ENCODE measurements around the gene SYAP1.

DNA sequence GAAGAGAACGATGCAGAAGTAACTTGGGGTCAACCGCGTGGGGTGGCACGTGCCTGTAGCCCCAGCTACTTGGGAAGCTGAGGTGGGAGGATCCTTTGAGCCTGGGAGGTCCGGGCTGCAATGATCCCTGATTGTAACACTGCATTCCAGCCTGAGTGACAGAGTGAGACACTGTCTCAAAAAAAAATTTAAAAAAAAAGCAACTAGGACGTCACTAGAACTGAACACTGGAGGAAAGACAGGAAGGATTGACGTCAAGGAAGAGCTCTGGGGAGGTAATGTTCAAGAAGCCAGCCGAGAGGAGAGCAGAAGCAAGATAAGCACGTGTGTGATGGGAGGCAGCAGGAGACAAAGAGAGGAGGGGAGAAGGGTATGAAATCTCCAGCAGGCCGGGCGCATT lies 40.7 kb upstream of the SYAP1 start:
- TF ChIP-seq DEAF1 (CRISPR knock-in tag; IDR thresholded peaks at IDR 0.05) (no peak), ZNF592 (IDR thresholded peaks at IDR 0.05) (no peak), BHLHE40 (IDR thresholded peaks at IDR 0.05; ENCODE audit: low read length) (no peak), ATF7 (IDR thresholded peaks at IDR 0.05) (no peak), PTRF (tag; IDR thresholded peaks at IDR 0.05) (no peak), MYNN (IDR thresholded peaks at IDR 0.05) (no peak), MYNN (CRISPR knock-in tag; IDR thresholded peaks at IDR 0.05) (no peak), CTCF (IDR thresholded peaks at IDR 0.05 in 2 of 3, conservative IDR thresholded peaks at IDR 0.05 in 1 of 3; ENCODE audit: insufficient read depth in 2 of 3, low read depth in 1 of 3, low read length in 3 of 3) (no peak), DMBX1 (CRISPR knock-in tag; IDR thresholded peaks at IDR 0.05; ENCODE audit: borderline replicate concordance) (no peak), MTA1 (IDR thresholded peaks at IDR 0.05; ENCODE audit: borderline replicate concordance) (no peak), SMARCC2 (IDR thresholded peaks at IDR 0.05; ENCODE audit: low read depth) (no peak)
- TF ChIP-seq, protein P1, sequence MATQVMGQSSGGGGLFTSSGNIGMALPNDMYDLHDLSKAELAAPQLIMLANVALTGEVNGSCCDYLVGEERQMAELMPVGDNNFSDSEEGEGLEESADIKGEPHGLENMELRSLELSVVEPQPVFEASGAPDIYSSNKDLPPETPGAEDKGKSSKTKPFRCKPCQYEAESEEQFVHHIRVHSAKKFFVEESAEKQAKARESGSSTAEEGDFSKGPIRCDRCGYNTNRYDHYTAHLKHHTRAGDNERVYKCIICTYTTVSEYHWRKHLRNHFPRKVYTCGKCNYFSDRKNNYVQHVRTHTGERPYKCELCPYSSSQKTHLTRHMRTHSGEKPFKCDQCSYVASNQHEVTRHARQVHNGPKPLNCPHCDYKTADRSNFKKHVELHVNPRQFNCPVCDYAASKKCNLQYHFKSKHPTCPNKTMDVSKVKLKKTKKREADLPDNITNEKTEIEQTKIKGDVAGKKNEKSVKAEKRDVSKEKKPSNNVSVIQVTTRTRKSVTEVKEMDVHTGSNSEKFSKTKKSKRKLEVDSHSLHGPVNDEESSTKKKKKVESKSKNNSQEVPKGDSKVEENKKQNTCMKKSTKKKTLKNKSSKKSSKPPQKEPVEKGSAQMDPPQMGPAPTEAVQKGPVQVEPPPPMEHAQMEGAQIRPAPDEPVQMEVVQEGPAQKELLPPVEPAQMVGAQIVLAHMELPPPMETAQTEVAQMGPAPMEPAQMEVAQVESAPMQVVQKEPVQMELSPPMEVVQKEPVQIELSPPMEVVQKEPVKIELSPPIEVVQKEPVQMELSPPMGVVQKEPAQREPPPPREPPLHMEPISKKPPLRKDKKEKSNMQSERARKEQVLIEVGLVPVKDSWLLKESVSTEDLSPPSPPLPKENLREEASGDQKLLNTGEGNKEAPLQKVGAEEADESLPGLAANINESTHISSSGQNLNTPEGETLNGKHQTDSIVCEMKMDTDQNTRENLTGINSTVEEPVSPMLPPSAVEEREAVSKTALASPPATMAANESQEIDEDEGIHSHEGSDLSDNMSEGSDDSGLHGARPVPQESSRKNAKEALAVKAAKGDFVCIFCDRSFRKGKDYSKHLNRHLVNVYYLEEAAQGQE (IDR thresholded peaks at IDR 0.05; ENCODE audit: borderline replicate concordance): no peak
- TF ChIP-seq, protein P1 (CRISPR knock-in tag; IDR thresholded peaks at IDR 0.05; ENCODE audit: low read depth): no peak
- TF ChIP-seq, protein P2, sequence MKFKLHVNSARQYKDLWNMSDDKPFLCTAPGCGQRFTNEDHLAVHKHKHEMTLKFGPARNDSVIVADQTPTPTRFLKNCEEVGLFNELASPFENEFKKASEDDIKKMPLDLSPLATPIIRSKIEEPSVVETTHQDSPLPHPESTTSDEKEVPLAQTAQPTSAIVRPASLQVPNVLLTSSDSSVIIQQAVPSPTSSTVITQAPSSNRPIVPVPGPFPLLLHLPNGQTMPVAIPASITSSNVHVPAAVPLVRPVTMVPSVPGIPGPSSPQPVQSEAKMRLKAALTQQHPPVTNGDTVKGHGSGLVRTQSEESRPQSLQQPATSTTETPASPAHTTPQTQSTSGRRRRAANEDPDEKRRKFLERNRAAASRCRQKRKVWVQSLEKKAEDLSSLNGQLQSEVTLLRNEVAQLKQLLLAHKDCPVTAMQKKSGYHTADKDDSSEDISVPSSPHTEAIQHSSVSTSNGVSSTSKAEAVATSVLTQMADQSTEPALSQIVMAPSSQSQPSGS (CRISPR knock-in tag; IDR thresholded peaks at IDR 0.05): no peak

All from K562 (cell line).